ENCODE measurements around the gene RNF41. TPM values are rescaled to one million over a fixed set of nuclear protein-coding genes. Genes with fewer than 3 reads are reported as not detected.

RNF41 gene
- total RNA-seq, 4 donors from 2014 or later: 39.0 to 51.3 (median 42.7) TPM

DNA sequence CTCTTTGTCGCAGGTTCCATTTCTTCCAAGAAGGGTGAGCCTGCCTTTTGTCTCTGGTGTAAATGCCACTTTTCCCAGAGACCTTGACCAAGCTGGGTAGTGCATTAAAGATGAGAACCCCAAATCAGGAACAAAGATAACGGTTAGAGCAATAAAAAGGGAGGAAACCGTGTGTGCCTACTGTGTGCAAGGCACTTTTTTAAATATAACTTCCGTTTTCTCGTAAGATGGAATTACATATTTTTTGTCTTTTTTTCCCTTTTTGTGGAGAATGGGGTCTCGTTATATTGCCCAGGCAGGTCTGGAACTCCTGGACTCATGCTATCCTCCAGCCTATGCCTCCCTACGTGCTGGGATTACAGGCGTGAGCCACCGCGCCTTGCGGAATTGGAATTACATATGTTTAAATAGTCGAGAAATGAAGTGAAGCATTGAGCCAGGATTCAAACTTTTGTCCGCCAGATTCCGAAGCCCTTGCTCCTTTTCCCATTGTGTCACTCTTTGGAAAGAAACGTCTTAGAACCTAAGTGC, 1.9 kb upstream of the RNF41 start:
- intact Hi-C loops (cut with DNase I; ENCODE audit: low total_unique reads): loop anchor here (2.0 kb wide), 2 partner anchors 31 to 107 kb away; partner anchors contain the start of gene RPL41
- Histone ChIP-seq H3K27ac (peak overlapping the region; percentile 96 to 99 (median 98)), H3K27me3 (no peaks in the 10 kb centered on the region), H3K36me3 (no peaks in the 10 kb centered on the region), H3K9me3 (no peaks in the 10 kb centered on the region), H3K4me3 (peak overlapping the region in 3 of 4 donors; percentile 15 to 80 (median 51)), H3K4me1 (peaks cover 28 to 47% (median 39%) of the 10 kb centered on the region in 4 donors)
- no peak for TF ChIP-seq EP300 (IDR thresholded peaks at IDR 0.05; ENCODE audit: low read depth)
- no peak for DNase-seq
- 21 to 24% methylated on average over 11 to 15 of the region's 15 CpGs for WGBS, 2 donors (ENCODE audit: low coverage in 1 of 2)
- in situ Hi-C loops (cut with MboI; ENCODE audit: low pct_ligation_motif_present in 1 of 4, low pct_unique_long_range_greater_than_20kb in 1 of 4, low sequenced_read_pairs in 3 of 4): no loop called here

DNA sequence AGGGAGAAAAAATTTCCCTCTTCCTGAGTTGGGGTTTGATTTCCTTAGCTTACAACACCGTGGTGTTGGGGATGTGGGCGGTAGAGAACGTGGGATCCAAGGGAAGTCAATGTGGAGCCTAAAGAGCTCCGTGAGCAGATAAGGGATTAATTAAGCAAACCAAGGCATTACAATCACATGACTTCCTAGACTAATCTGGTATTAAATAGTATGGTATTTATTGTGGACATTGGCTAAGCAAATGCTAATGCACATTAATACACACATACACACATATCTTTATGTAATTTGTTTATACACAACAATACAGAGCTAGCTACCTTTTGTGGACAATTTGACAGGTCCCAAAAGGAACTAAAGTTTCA, 791 bp upstream of the RNF41 start:
- no peak for DNase-seq
- Histone ChIP-seq H3K4me3 (peak overlapping the region; percentile 18 to 95 (median 72)), H3K4me1 (peaks cover 28 to 47% (median 39%) of the 10 kb centered on the region in 4 donors), H3K27me3 (no peaks in the 10 kb centered on the region), H3K36me3 (no peaks in the 10 kb centered on the region), H3K9me3 (no peaks in the 10 kb centered on the region), H3K27ac (peak overlapping the region; percentile 96 to 99 (median 98))
- WGBS, 2 donors (ENCODE audit: low coverage in 1 of 2): 0 to 18% methylated on average over 2 to 4 of the region's 4 CpGs
- in situ Hi-C loops (cut with MboI; ENCODE audit: low pct_ligation_motif_present in 1 of 4, low pct_unique_long_range_greater_than_20kb in 1 of 4, low sequenced_read_pairs in 3 of 4): no loop called here
- no peak for TF ChIP-seq EP300 (IDR thresholded peaks at IDR 0.05; ENCODE audit: low read depth)
- TF ChIP-seq POLR2A (IDR thresholded peaks at IDR 0.05): no peak
- TF ChIP-seq POLR2AphosphoS5 (IDR thresholded peaks at IDR 0.05): no peak
- TF ChIP-seq, protein P1, sequence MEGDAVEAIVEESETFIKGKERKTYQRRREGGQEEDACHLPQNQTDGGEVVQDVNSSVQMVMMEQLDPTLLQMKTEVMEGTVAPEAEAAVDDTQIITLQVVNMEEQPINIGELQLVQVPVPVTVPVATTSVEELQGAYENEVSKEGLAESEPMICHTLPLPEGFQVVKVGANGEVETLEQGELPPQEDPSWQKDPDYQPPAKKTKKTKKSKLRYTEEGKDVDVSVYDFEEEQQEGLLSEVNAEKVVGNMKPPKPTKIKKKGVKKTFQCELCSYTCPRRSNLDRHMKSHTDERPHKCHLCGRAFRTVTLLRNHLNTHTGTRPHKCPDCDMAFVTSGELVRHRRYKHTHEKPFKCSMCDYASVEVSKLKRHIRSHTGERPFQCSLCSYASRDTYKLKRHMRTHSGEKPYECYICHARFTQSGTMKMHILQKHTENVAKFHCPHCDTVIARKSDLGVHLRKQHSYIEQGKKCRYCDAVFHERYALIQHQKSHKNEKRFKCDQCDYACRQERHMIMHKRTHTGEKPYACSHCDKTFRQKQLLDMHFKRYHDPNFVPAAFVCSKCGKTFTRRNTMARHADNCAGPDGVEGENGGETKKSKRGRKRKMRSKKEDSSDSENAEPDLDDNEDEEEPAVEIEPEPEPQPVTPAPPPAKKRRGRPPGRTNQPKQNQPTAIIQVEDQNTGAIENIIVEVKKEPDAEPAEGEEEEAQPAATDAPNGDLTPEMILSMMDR (IDR thresholded peaks at IDR 0.05): no peak
- intact Hi-C loops (cut with DNase I; ENCODE audit: low total_unique reads): loop anchor here (2.0 kb wide), 1 partner anchor 106 kb away; the partner anchor contains the start of gene RPL41

DNA sequence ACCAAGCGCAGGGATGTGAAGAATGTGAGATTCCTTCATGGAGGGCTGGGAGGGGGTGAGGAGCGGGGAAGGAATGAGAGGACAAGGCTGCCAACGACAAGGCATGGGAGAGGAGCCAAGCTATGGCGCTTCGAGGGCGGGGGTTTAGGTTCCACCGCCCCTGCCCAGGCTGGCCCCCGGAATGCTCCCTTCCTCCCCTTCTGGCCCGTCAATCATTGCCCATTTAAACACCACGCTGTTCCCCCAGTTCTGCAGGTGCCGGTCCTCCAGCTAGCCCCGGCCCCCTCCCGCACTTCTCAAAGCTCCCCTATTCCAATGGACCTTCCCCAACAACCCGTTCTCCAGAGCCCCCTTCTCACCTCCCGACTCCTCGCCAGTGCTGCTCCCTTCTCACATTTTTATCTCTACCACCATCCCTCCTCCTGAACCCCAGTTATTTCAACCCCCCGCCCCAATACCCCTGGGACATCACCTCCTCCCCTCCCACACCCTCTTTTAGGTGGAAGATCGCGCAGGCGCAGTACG, 428 bp downstream of the RNF41 start:
- intact Hi-C loops (cut with DNase I; ENCODE audit: low total_unique reads) (no loop called here), in situ Hi-C loops (cut with MboI; ENCODE audit: low pct_ligation_motif_present in 1 of 4, low pct_unique_long_range_greater_than_20kb in 1 of 4, low sequenced_read_pairs in 3 of 4) (no loop called here)
- WGBS, 2 donors (ENCODE audit: low coverage in 1 of 2): 0 to 1% methylated on average over 8 to 21 of the region's 21 CpGs
- Histone ChIP-seq H3K27ac (peak overlapping the region; percentile 96 to 99 (median 98)), H3K9me3 (no peaks in the 10 kb centered on the region), H3K27me3 (no peaks in the 10 kb centered on the region), H3K4me1 (peaks cover 28 to 47% (median 39%) of the 10 kb centered on the region in 4 donors), H3K4me3 (peak overlapping the region; percentile 65 to 95 (median 76)), H3K36me3 (peaks cover 0 to 3% (median 0%) of the 10 kb centered on the region in 4 donors)
- TF ChIP-seq POLR2A (IDR thresholded peaks at IDR 0.05) (no peak), POLR2AphosphoS5 (IDR thresholded peaks at IDR 0.05) (peak in 1 of 3 donors; percentile 2)
- peak; percentile 59 for DNase-seq

DNA sequence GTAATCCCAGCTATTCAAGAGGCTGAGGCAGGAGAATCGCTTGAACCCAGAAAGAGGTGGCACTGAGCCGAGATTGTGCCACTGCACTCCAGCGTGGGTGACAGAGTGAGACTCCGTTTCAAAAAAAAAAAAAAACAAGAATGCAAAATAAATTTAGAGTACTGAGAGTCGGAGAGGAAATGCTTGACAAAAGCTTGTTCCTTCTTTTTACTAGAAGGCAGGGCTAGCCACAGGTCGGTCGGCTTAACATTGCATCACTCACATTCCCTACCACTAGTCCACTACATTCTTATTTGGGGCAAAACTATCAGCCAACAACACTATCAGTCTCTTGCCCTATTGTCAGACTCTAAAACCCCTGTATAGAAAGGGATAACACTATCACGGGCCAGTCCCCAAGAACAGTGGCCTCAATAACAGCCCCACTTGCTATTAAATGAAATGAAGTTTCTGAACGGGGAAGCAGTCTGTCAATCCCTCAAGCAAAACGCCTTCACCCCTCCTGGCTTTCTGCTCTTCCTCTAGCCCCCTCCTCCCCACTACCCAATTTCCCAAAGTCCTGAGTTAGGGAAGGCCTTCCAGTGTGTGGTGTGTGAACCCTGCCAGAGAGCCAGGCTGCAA, 1.0 kb downstream of the RNF41 start:
- peaks cover 0 to 5% (median 0%) of the 10 kb centered on the region in 4 donors for H3K36me3 ChIP-seq
- no peak for DNase-seq
- H3K4me3 ChIP-seq: peak overlapping the region; percentile 65 to 95 (median 76)
- H3K9me3 ChIP-seq: no peaks in the 10 kb centered on the region
- TF ChIP-seq, protein P1 (IDR thresholded peaks at IDR 0.05): no peak
- TF ChIP-seq POLR2AphosphoS5 (IDR thresholded peaks at IDR 0.05) (no peak), EP300 (IDR thresholded peaks at IDR 0.05; ENCODE audit: low read depth) (no peak), POLR2A (IDR thresholded peaks at IDR 0.05) (no peak)
- in situ Hi-C loops (cut with MboI; ENCODE audit: low pct_ligation_motif_present in 1 of 4, low pct_unique_long_range_greater_than_20kb in 1 of 4, low sequenced_read_pairs in 3 of 4) (no loop called here), intact Hi-C loops (cut with DNase I; ENCODE audit: low total_unique reads) (no loop called here)
- 8 to 22% methylated on average over 7 to 10 of the region's 10 CpGs for WGBS, 2 donors (ENCODE audit: low coverage in 1 of 2)
- H3K4me1 ChIP-seq: peaks cover 28 to 47% (median 39%) of the 10 kb centered on the region in 4 donors
- H3K27ac ChIP-seq: peak overlapping the region; percentile 96 to 99 (median 98)
- H3K27me3 ChIP-seq: no peaks in the 10 kb centered on the region

DNA sequence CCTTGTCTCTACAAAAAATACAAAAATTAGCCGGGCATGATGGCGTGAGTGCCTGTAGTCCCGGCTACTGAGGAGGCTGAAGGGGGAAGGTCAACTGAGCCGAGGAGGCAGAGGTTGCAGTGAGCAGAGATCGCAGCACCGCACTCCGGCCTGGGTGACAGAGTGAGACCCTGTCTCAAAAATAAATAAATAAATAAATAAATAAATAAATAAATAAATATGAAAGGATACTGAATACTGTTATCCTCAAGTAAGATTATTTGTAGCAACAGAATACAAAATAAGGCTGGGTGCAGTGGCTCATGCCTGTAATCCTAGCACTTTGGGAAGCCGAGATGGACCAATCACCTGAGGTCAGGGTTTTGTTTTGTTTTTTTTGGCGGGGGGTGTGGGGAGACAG, 1.9 kb downstream of the RNF41 start:
- Histone ChIP-seq H3K27ac (peak overlapping the region; percentile 96 to 99 (median 98)), H3K4me1 (peaks cover 26 to 41% (median 35%) of the 10 kb centered on the region in 4 donors), H3K4me3 (no peak overlapping the region), H3K9me3 (no peaks in the 10 kb centered on the region), H3K27me3 (no peaks in the 10 kb centered on the region), H3K36me3 (peaks cover 0 to 10% (median 2%) of the 10 kb centered on the region in 4 donors)
- TF ChIP-seq POLR2AphosphoS5 (IDR thresholded peaks at IDR 0.05) (no peak), POLR2A (IDR thresholded peaks at IDR 0.05) (no peak), EP300 (IDR thresholded peaks at IDR 0.05; ENCODE audit: low read depth) (no peak)
- TF ChIP-seq, protein P1 (IDR thresholded peaks at IDR 0.05): no peak
- DNase-seq: no peak
- intact Hi-C loops (cut with DNase I; ENCODE audit: low total_unique reads): no loop called here
- 86 to 92% methylated on average over 3 to 9 of the region's 9 CpGs for WGBS, 2 donors (ENCODE audit: low coverage in 1 of 2)
- in situ Hi-C loops (cut with MboI; ENCODE audit: low pct_ligation_motif_present in 1 of 4, low pct_unique_long_range_greater_than_20kb in 1 of 4, low sequenced_read_pairs in 3 of 4): no loop called here
